SK-N-SH (cell line): ENCODE results near the gene MPC2. TPM values are rescaled to one million over a fixed set of nuclear protein-coding genes. Genes with fewer than 3 reads are reported as not detected.

ENCODE experiments used
- CHD2 ChIP-seq: fragments of 150-350 bp; IDR thresholded peaks from 2 replicates; pipeline ENCODE4 v1.6.1; 2018; ENCODE audit warnings: low read length; ENCODE audit not compliant: partially characterized antibody
- ELF1 ChIP-seq: IDR thresholded peaks from 2 replicates; pipeline ENCODE4 v1.4.0; 2012
- EP300 ChIP-seq, 2 experiments: IDR thresholded peaks; 2 replicates each; pipeline versions ENCODE4 v1.4.0 to v1.6.1; 2012; ENCODE audit warnings: borderline replicate concordance in 1 of 2, low read depth in 1 of 2, low read length in 1 of 2
- FOSL2 ChIP-seq: IDR thresholded peaks from 2 replicates; pipeline ENCODE4 v1.4.0; 2012; ENCODE audit warnings: low read depth, mild to moderate bottlenecking, moderate library complexity, borderline replicate concordance
- FOXM1 ChIP-seq: IDR thresholded peaks from 2 replicates; pipeline ENCODE4 v1.4.0; 2012; ENCODE audit warnings: low read depth, mild to moderate bottlenecking
- GABPA ChIP-seq: IDR thresholded peaks from 2 replicates; pipeline ENCODE4 v1.4.0; 2012; ENCODE audit warnings: low read depth, mild to moderate bottlenecking
- MXI1 ChIP-seq: IDR thresholded peaks from 2 replicates; pipeline ENCODE4 v1.6.1; 2012; ENCODE audit warnings: mild to moderate bottlenecking, low read depth, low read length, improper control_type of control experiment
- RFX5 ChIP-seq: IDR thresholded peaks from 2 replicates; pipeline ENCODE4 v1.6.1; 2012; ENCODE audit warnings: mild to moderate bottlenecking, improper control_type of control experiment, low read length
- SIN3A ChIP-seq: IDR thresholded peaks from 2 replicates; pipeline ENCODE4 v1.6.1; 2012; ENCODE audit warnings: low read depth, mild to moderate bottlenecking, low read length, moderate library complexity, borderline replicate concordance
- TAF1 ChIP-seq: IDR thresholded peaks from 2 replicates; pipeline ENCODE4 v1.6.1; 2012; ENCODE audit warnings: low read depth, mild to moderate bottlenecking, low read length, moderate library complexity, borderline replicate concordance
- TCF12 ChIP-seq: IDR thresholded peaks from 2 replicates; pipeline ENCODE4 v1.4.0; 2012
- TEAD4 ChIP-seq: IDR thresholded peaks from 2 replicates; pipeline ENCODE4 v1.4.0; 2012; ENCODE audit warnings: mild to moderate bottlenecking, borderline replicate concordance; ENCODE audit not compliant: insufficient read depth
- YY1 ChIP-seq: IDR thresholded peaks from 2 replicates; pipeline ENCODE4 v1.4.0; 2012; ENCODE audit warnings: low read depth, mild to moderate bottlenecking
- polyA plus RNA-seq, 3 experiments: library from polyadenylated mRNA; depleted of rRNA; stranded (reverse); fragments of >200 nt; gene quantifications; 2 replicates each; pipeline ENCODE4 v1.2.3, GENCODE V29; 2012
- TF ChIP-seq, protein P1 (sequence below): fragments of 150-350 bp; IDR thresholded peaks from 2 replicates; pipeline ENCODE4 v1.6.1; 2016; ENCODE audit warnings: mild to moderate bottlenecking, low read depth, low read length
- TF ChIP-seq, protein P2 (sequence below): IDR thresholded peaks from 2 replicates; pipeline ENCODE4; 2012
- TF ChIP-seq, protein P3 (sequence below): IDR thresholded peaks from 2 replicates; pipeline ENCODE4 v1.4.0; 2012; ENCODE audit warnings: low read depth, borderline replicate concordance

Gene MPC2
- polyA plus RNA-seq, 1 of the 3 experiments (the other 2 are of a cell fraction): 15.9 TPM

DNA sequence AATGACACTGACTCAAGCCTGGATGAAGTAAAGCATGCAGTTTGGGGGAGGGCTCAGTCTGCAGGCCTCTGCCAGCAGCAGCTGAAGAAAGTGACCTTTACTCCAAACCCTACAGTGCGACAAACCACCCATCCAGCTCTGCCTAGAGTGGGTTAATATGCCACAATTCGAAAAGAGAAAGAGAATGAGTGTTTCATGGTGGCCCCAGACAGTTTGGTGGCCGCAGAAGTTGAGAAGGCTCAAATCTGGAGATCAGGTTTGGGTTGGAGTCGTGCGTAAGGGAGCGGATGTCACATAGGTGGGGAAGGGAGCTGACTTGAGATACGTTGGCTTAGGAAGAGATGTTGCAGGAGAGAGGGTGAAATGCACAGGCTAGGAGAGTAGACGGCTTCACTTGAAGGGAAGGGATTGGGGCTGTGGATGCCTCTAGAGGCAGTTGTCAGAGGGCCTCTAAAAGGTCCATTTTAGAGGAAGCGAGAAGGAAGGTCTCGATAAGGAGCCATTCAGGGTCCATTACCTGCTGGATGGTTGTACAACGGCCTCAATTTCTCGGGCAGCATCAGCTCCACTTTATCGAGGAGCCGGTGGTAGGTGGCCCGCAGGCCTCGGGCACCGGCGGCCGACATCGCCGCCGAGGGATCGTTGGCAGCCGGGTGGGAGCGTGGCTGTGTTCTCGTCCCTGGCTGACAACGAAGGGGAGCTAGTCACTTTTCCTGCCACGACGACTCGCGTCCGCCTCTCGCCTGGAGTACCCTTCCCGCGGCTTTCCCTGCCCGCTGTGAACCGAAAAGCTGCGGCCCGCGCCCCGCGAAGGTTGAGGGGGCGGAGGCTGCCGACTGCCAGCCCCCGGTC lies 1.4 kb downstream of the MPC2 start (continued):
- TF ChIP-seq RFX5: no peak
- no peak for TF ChIP-seq YY1
- TF ChIP-seq, protein P1, sequence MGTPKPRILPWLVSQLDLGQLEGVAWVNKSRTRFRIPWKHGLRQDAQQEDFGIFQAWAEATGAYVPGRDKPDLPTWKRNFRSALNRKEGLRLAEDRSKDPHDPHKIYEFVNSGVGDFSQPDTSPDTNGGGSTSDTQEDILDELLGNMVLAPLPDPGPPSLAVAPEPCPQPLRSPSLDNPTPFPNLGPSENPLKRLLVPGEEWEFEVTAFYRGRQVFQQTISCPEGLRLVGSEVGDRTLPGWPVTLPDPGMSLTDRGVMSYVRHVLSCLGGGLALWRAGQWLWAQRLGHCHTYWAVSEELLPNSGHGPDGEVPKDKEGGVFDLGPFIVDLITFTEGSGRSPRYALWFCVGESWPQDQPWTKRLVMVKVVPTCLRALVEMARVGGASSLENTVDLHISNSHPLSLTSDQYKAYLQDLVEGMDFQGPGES: no peak
- TF ChIP-seq, protein P2, sequence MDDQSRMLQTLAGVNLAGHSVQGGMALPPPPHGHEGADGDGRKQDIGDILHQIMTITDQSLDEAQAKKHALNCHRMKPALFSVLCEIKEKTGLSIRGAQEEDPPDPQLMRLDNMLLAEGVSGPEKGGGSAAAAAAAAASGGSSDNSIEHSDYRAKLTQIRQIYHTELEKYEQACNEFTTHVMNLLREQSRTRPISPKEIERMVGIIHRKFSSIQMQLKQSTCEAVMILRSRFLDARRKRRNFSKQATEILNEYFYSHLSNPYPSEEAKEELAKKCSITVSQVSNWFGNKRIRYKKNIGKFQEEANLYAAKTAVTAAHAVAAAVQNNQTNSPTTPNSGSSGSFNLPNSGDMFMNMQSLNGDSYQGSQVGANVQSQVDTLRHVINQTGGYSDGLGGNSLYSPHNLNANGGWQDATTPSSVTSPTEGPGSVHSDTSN: no peak
- no peak for TF ChIP-seq FOXM1
- TF ChIP-seq TCF12: no peak
- TF ChIP-seq TEAD4: no peak
- TF ChIP-seq CHD2: no peak
- TF ChIP-seq, protein P3, sequence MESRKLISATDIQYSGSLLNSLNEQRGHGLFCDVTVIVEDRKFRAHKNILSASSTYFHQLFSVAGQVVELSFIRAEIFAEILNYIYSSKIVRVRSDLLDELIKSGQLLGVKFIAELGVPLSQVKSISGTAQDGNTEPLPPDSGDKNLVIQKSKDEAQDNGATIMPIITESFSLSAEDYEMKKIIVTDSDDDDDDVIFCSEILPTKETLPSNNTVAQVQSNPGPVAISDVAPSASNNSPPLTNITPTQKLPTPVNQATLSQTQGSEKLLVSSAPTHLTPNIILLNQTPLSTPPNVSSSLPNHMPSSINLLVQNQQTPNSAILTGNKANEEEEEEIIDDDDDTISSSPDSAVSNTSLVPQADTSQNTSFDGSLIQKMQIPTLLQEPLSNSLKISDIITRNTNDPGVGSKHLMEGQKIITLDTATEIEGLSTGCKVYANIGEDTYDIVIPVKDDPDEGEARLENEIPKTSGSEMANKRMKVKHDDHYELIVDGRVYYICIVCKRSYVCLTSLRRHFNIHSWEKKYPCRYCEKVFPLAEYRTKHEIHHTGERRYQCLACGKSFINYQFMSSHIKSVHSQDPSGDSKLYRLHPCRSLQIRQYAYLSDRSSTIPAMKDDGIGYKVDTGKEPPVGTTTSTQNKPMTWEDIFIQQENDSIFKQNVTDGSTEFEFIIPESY: no peak
- TF ChIP-seq ELF1: no peak
- peak; percentile 18; the same call in 1 of the 2 replicates for TF ChIP-seq TAF1
- TF ChIP-seq MXI1: peak; percentile 55
- no peak for TF ChIP-seq EP300 (IDR thresholded peaks at IDR 0.05; ENCODE audit: borderline replicate concordance in 1 of 2, low read depth in 1 of 2, low read length in 1 of 2)
- TF ChIP-seq SIN3A: peak; percentile 54; the same call in 1 of the 2 replicates
- no peak for TF ChIP-seq FOSL2
- TF ChIP-seq GABPA: no peak
